ENCODE measurements around the gene ACAA1. TPM values are rescaled to one million over a fixed set of nuclear protein-coding genes. Genes with fewer than 3 reads are reported as not detected.

Gene ACAA1
- total and polyA plus RNA-seq, 4 donors = 39.3 to 69.2 (median 56.6) TPM

DNA sequence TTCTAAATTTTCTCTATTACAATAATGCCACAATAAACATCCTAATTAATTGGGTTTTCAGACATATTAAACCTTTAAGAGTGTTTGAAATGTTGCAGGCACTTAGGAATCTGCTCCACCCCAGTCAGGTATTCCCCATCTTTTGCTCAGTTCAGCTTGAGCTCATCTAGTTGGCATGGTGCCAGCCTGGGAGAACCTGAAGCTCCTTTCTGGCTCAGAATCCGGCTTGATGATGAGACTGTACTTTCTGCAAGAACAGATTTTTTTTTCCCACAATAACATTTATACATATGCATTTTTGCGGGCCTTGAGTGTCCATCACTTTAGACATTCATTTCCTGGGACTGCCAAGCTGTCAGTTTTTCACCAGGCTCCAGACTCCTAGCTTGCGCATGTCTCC is 20.7 kb upstream of the ACAA1 start:
- H3K36me3 ChIP-seq (ENCODE audit: control insufficient read depth in 1 of 2, insufficient read depth in 2 of 2, low read length in 1 of 2) = no peaks in the 10 kb centered on the region
- ATAC-seq (ENCODE audit: low FRiP score) (no peak), DNase-seq (no peak)
- intact Hi-C loops (cut with DNase I) = no loop called here
- no peaks in the 10 kb centered on the region for H3K27me3 ChIP-seq (ENCODE audit: control insufficient read depth in 1 of 2, insufficient read depth in 2 of 2, low read length in 1 of 2)
- H3K4me1 ChIP-seq (ENCODE audit: control insufficient read depth in 1 of 2, insufficient read depth in 2 of 2, low read length in 2 of 2) = no peaks in the 10 kb centered on the region
- 83 to 85% methylated on average over 3 of the region's 3 CpGs for WGBS, 2 donors
- H3K4me3 ChIP-seq (ENCODE audit: low read length in 2 of 2) = no peak overlapping the region
- H3K9me3 ChIP-seq (ENCODE audit: control insufficient read depth, low read length) = no peaks in the 10 kb centered on the region
- H3K27ac ChIP-seq (ENCODE audit: low read depth in 1 of 2, low read length in 2 of 2) = no peak overlapping the region

DNA sequence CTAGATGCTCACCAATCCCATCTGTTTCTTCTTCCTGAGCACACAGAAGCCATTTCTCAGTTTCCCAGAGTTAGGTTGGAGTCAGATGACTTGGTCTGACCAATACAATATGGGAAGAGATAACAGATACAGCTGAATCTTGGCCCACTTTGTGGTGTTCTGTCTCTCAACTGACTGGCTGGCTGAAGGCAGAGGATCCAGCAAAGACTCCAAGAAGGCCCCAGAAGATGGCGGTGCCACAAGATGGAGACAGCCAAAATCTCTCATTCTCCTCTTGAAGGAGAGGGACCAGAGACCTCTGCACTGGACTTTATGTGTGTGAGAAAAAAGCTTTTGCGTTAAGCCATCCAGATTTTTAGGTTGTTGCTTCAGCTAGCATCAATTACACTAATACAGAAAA is 20.2 kb upstream of the ACAA1 start:
- Histone ChIP-seq H3K27me3 (ENCODE audit: control insufficient read depth in 1 of 2, insufficient read depth in 2 of 2, low read length in 1 of 2) (no peaks in the 10 kb centered on the region), H3K36me3 (ENCODE audit: control insufficient read depth in 1 of 2, insufficient read depth in 2 of 2, low read length in 1 of 2) (no peaks in the 10 kb centered on the region), H3K4me1 (ENCODE audit: control insufficient read depth in 1 of 2, insufficient read depth in 2 of 2, low read length in 2 of 2) (no peaks in the 10 kb centered on the region), H3K4me3 (ENCODE audit: low read length in 2 of 2) (no peak overlapping the region), H3K9me3 (ENCODE audit: control insufficient read depth, low read length) (no peaks in the 10 kb centered on the region), H3K27ac (ENCODE audit: low read depth in 1 of 2, low read length in 2 of 2) (no peak overlapping the region)
- intact Hi-C loops (cut with DNase I) = no loop called here
- ATAC-seq (ENCODE audit: low FRiP score) (no peak), DNase-seq (no peak)
- WGBS, 2 donors = 98 to 99% methylated on average over 2 of the region's 2 CpGs

DNA sequence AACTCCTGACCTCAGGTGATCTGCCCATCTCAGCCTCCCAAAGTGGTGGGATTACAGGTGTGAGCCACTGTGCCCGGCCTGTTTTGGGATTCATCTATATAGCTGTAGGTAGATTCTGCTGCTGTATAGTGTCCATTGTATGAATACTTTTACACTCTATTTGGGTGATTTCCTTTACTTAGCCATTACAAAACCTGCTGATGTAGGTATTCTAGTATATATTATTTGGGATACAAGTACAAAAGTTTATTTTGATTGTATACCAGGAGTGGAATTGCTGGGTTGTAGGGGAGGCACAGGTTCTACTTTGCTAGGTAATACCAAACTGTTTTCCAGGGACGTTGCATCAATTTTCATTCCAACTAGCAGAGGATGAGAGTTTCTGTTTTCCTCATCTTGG is 18.9 kb upstream of the ACAA1 start:
- Histone ChIP-seq H3K27me3 (ENCODE audit: control insufficient read depth in 1 of 2, insufficient read depth in 2 of 2, low read length in 1 of 2) (no peaks in the 10 kb centered on the region), H3K4me1 (ENCODE audit: control insufficient read depth in 1 of 2, insufficient read depth in 2 of 2, low read length in 2 of 2) (no peaks in the 10 kb centered on the region), H3K36me3 (ENCODE audit: control insufficient read depth in 1 of 2, insufficient read depth in 2 of 2, low read length in 1 of 2) (no peaks in the 10 kb centered on the region), H3K27ac (ENCODE audit: low read depth in 1 of 2, low read length in 2 of 2) (no peak overlapping the region), H3K4me3 (ENCODE audit: low read length in 2 of 2) (no peak overlapping the region), H3K9me3 (ENCODE audit: control insufficient read depth, low read length) (no peaks in the 10 kb centered on the region)
- no peak for ATAC-seq (ENCODE audit: low FRiP score)
- intact Hi-C loops (cut with DNase I) = no loop called here
- WGBS, 2 donors = 90 to 96% methylated on average over 2 of the region's 2 CpGs
- DNase-seq = no peak

DNA sequence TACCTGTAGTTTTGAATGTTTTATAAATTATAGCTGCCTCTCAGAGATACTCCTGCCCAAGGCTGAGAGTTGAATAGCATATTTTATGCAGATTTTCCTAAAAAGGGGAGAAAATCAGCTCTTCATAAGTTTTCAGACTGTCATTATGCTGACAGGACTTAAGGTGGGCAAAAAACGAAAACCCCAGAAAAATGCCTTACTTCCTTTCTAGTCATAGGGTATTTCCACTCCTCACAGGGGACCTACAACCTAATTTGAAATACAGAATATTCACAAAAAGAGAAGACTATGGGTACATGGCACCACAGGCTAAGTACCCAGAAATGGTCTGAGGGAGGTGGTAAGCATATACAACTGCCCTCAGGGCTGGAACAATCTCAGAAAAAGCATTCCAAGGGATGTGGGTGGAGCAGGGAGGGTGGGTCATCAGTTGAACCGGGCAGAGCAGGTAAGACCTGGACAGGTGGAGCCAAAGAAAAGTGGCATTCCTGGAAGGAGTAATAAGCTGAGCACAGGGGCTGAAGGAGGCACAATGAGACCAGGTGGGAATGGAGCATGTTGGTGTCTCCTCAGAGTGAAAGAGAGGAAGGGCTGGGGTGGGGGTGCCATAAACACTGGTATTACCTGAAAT is 17.8 kb upstream of the ACAA1 start:
- no peak overlapping the region for H3K27ac ChIP-seq (ENCODE audit: low read depth in 1 of 2, low read length in 2 of 2)
- ATAC-seq (ENCODE audit: low FRiP score) (no peak), DNase-seq (no peak)
- no peaks in the 10 kb centered on the region for H3K27me3 ChIP-seq (ENCODE audit: control insufficient read depth in 1 of 2, insufficient read depth in 2 of 2, low read length in 1 of 2)
- intact Hi-C loops (cut with DNase I) = no loop called here
- no peaks in the 10 kb centered on the region for H3K9me3 ChIP-seq (ENCODE audit: control insufficient read depth, low read length)
- H3K36me3 ChIP-seq (ENCODE audit: control insufficient read depth in 1 of 2, insufficient read depth in 2 of 2, low read length in 1 of 2) = no peaks in the 10 kb centered on the region
- no peak overlapping the region for H3K4me3 ChIP-seq (ENCODE audit: low read length in 2 of 2)
- no peaks in the 10 kb centered on the region for H3K4me1 ChIP-seq (ENCODE audit: control insufficient read depth in 1 of 2, insufficient read depth in 2 of 2, low read length in 2 of 2)
- 60% methylated on average over 2 of the region's 2 CpGs for WGBS, 2 donors

DNA sequence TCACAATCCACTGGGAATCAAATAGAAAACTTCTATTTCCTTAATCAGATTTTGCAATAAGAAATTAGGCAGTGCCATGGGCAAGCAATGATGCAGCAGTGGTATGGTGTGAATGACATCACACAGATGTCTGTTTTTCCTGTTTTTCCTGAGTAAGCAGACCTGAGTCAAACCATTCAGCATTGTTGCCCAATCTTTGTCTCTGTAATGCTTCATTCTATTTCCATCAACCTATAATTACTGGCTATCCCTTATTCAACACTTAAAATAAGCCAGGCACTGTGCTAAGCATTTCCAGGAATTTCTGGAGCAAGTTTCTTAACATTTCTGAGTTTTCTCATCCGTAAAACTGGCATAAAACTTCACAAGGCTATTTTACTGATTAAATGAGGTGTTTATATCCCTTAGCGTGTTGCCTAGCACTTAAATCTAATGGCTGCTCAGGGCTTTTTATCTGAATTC is 17.1 kb upstream of the ACAA1 start:
- Histone ChIP-seq H3K9me3 (ENCODE audit: control insufficient read depth, low read length) (no peaks in the 10 kb centered on the region), H3K4me3 (ENCODE audit: low read length in 2 of 2) (no peak overlapping the region), H3K36me3 (ENCODE audit: control insufficient read depth in 1 of 2, insufficient read depth in 2 of 2, low read length in 1 of 2) (no peaks in the 10 kb centered on the region), H3K27me3 (ENCODE audit: control insufficient read depth in 1 of 2, insufficient read depth in 2 of 2, low read length in 1 of 2) (no peaks in the 10 kb centered on the region), H3K27ac (ENCODE audit: low read depth in 1 of 2, low read length in 2 of 2) (no peak overlapping the region), H3K4me1 (ENCODE audit: control insufficient read depth in 1 of 2, insufficient read depth in 2 of 2, low read length in 2 of 2) (no peaks in the 10 kb centered on the region)
- WGBS, 2 donors = 52 to 54% methylated on average over 2 of the region's 2 CpGs
- no peak for ATAC-seq (ENCODE audit: low FRiP score)
- no peak for DNase-seq
- intact Hi-C loops (cut with DNase I) = no loop called here

DNA sequence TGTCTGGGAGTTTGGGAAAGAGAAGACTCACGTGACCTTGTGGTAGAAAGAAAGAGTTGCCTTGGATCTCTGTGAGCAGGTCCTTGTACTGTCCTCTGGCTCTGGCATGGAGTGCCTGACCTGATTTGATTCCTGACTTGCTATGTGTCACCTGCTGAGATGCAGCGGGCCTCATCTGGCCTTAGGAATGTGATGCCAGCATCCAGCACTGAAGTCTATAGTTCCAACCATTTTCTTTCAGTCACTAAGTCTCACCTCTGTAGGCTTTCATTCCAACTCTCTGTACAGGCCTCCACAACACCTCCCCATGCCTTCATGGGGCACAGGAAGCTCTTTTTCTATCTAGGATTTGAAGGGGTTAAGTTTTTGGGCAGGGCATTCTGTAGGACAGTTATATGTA is 16.3 kb upstream of the ACAA1 start:
- ATAC-seq (ENCODE audit: low FRiP score) (no peak), DNase-seq (no peak)
- H3K27ac ChIP-seq (ENCODE audit: low read depth in 1 of 2, low read length in 2 of 2) = no peak overlapping the region
- WGBS, 2 donors = 93 to 95% methylated on average over 2 of the region's 2 CpGs
- no peak overlapping the region for H3K4me3 ChIP-seq (ENCODE audit: low read length in 2 of 2)
- no peaks in the 10 kb centered on the region for H3K36me3 ChIP-seq (ENCODE audit: control insufficient read depth in 1 of 2, insufficient read depth in 2 of 2, low read length in 1 of 2)
- no peaks in the 10 kb centered on the region for H3K4me1 ChIP-seq (ENCODE audit: control insufficient read depth in 1 of 2, insufficient read depth in 2 of 2, low read length in 2 of 2)
- intact Hi-C loops (cut with DNase I) = no loop called here
- no peaks in the 10 kb centered on the region for H3K9me3 ChIP-seq (ENCODE audit: control insufficient read depth, low read length)
- no peaks in the 10 kb centered on the region for H3K27me3 ChIP-seq (ENCODE audit: control insufficient read depth in 1 of 2, insufficient read depth in 2 of 2, low read length in 1 of 2)

DNA sequence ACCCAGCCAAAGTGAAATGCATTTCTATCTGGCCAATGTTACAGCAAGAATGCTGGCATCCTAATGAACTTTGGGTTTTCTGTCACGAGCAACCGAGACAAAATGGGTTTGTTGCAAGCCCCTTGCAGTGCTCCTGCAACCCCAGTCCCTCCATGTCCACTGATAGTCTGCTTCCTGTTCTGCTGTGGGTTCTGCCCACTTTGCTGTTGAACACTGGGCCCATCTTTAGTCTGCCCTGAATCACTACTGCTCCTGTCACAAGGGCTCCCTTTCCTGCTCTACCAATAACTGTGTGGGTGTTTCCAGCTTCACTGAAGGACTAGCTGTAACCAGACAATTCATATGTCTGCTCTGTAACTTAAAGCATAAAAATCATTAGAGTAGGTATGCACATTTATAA is 15.7 kb upstream of the ACAA1 start:
- Histone ChIP-seq H3K4me1 (ENCODE audit: control insufficient read depth in 1 of 2, insufficient read depth in 2 of 2, low read length in 2 of 2) (no peaks in the 10 kb centered on the region), H3K9me3 (ENCODE audit: control insufficient read depth, low read length) (no peaks in the 10 kb centered on the region), H3K27ac (ENCODE audit: low read depth in 1 of 2, low read length in 2 of 2) (no peak overlapping the region), H3K4me3 (ENCODE audit: low read length in 2 of 2) (no peak overlapping the region), H3K36me3 (ENCODE audit: control insufficient read depth in 1 of 2, insufficient read depth in 2 of 2, low read length in 1 of 2) (no peaks in the 10 kb centered on the region), H3K27me3 (ENCODE audit: control insufficient read depth in 1 of 2, insufficient read depth in 2 of 2, low read length in 1 of 2) (no peaks in the 10 kb centered on the region)
- ATAC-seq (ENCODE audit: low FRiP score) = no peak
- WGBS, 2 donors = 93 to 96% methylated on average over 2 of the region's 2 CpGs
- DNase-seq = no peak
- intact Hi-C loops (cut with DNase I) = no loop called here

DNA sequence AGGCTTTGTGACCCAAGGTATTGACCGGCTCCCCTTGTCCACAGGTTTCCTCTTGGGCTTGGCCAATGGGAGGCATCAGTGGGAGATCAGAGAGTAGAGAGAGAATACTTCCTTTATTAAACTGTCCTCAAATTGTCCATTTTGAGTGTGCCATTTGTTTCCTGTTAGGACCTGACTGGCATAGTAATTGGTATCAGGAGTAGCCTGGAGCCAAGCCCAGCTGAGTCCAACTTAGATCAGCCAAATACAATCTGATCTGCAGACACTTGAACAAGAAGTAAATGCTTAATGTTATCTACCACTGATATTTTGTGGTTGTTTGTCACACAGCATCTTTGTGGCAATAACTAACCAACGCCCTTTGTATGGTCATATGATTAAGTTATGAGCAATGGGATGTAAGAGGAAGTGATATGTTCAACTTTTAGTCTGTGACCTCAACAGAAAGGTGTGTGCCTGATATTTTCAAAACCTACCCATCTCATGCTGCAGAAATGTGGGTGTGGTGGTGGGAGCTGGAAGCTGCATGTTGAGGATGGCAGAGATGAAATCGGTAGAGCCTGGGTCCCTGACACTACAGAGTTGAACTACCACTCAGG is 14.8 kb upstream of the ACAA1 start:
- no peaks in the 10 kb centered on the region for H3K27me3 ChIP-seq (ENCODE audit: control insufficient read depth in 1 of 2, insufficient read depth in 2 of 2, low read length in 1 of 2)
- ATAC-seq (ENCODE audit: low FRiP score) = no peak
- no peaks in the 10 kb centered on the region for H3K36me3 ChIP-seq (ENCODE audit: control insufficient read depth in 1 of 2, insufficient read depth in 2 of 2, low read length in 1 of 2)
- intact Hi-C loops (cut with DNase I) = no loop called here
- no peaks in the 10 kb centered on the region for H3K9me3 ChIP-seq (ENCODE audit: control insufficient read depth, low read length)
- H3K27ac ChIP-seq (ENCODE audit: low read depth in 1 of 2, low read length in 2 of 2) = no peak overlapping the region
- no peak overlapping the region for H3K4me3 ChIP-seq (ENCODE audit: low read length in 2 of 2)
- no peaks in the 10 kb centered on the region for H3K4me1 ChIP-seq (ENCODE audit: control insufficient read depth in 1 of 2, insufficient read depth in 2 of 2, low read length in 2 of 2)
- WGBS, 2 donors = 94 to 96% methylated on average over 3 of the region's 3 CpGs
- DNase-seq = no peak

DNA sequence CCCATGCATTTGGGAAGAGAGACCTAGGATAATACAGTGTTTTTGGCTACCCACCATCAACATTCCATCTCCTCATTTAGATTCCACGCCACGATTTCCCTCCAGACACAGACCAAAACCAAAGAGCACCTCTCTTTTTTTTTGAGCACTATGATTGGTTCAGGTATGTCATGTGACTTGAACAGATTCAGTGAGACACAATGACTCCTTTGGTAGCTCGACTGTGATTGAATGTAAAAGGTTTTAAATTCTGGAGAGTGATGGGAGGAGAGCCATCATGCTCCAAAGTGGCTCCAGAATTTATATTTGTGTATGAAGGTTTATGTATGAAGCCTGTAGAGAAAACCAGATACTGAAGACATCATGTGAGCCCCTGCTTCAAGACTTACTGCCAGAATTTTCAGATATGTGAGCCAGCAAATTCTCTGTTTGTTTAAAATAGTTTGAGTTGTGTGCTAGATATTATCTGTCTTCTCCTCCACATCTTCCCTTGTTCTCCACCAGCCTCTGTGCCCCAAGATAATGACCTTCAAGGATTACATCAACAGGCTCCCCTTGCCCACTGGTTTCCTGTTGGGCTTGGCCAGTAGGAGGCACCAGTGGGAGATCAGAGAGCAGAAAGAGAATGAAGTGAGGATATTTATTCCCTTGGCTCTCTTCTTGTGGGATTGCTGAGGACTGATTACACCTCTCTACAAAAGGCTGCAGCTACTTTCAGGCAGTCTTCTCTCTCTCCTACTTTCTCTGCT is 14.0 kb upstream of the ACAA1 start:
- WGBS, 2 donors = 69 to 73% methylated on average over 3 of the region's 3 CpGs
- Histone ChIP-seq H3K36me3 (ENCODE audit: control insufficient read depth in 1 of 2, insufficient read depth in 2 of 2, low read length in 1 of 2) (no peaks in the 10 kb centered on the region), H3K27ac (ENCODE audit: low read depth in 1 of 2, low read length in 2 of 2) (no peak overlapping the region), H3K4me3 (ENCODE audit: low read length in 2 of 2) (no peak overlapping the region), H3K9me3 (ENCODE audit: control insufficient read depth, low read length) (peaks cover 3% of the 10 kb centered on the region), H3K4me1 (ENCODE audit: control insufficient read depth in 1 of 2, insufficient read depth in 2 of 2, low read length in 2 of 2) (no peaks in the 10 kb centered on the region), H3K27me3 (ENCODE audit: control insufficient read depth in 1 of 2, insufficient read depth in 2 of 2, low read length in 1 of 2) (no peaks in the 10 kb centered on the region)
- ATAC-seq (ENCODE audit: low FRiP score) = no peak
- intact Hi-C loops (cut with DNase I) = no loop called here
- no peak for DNase-seq
